H1 (cell line): ENCODE measurements around the gene PPID.

Source experiments
- BACH1 ChIP-seq: IDR thresholded peaks from 2 replicates; pipeline ENCODE4 v1.6.1; 2012; ENCODE audit warnings: low read length, improper control_type of control experiment
- CBX5 ChIP-seq: fragments of 300-800, 300-1000 bp; sonication (generic); IDR thresholded peaks from 2 replicates; pipeline ENCODE4 v1.7.1; 2016; ENCODE audit warnings: antibody characterized with exemption, low read length, low read depth
- CREB1 ChIP-seq: IDR thresholded peaks from 2 replicates; pipeline ENCODE4 v1.6.1; 2012; ENCODE audit warnings: inconsistent platforms
- CTCF ChIP-seq, 3 experiments: IDR thresholded peaks; 1 replicate in 2 of 3; 2 replicates in 1 of 3; pipeline versions ENCODE4 v1.5.1 to v1.6.1; 2011; ENCODE audit warnings: low read length in 3 of 3, mild to moderate bottlenecking in 3 of 3, inconsistent platforms in 2 of 3, low read depth in 1 of 3, moderate library complexity in 1 of 3; ENCODE audit not compliant: insufficient read depth in 1 of 3; ENCODE audit errors: control extremely low read depth in 1 of 3
- EZH2 ChIP-seq: fragments of 200-600 bp; sonication (generic); IDR thresholded peaks from 2 replicates; pipeline ENCODE4 v1.7.1; 2012; ENCODE audit warnings: low read depth, mild to moderate bottlenecking, moderate library complexity, low read length, inconsistent platforms; ENCODE audit not compliant: severe bottlenecking
- FOSL1 ChIP-seq: IDR thresholded peaks from 2 replicates; pipeline ENCODE4 v1.6.1; 2011; ENCODE audit warnings: mild to moderate bottlenecking, low read depth, low read length, moderate library complexity; ENCODE audit not compliant: insufficient read depth
- GABPA ChIP-seq: IDR thresholded peaks from 2 replicates; pipeline ENCODE4 v1.6.1; 2011; ENCODE audit warnings: mild to moderate bottlenecking, low read length, moderate library complexity, borderline replicate concordance; ENCODE audit not compliant: insufficient read depth
- POLR2A ChIP-seq, 2 experiments: IDR thresholded peaks; 1 replicate in 1 of 2; 2 replicates in 1 of 2; pipeline ENCODE4 v1.6.1; 2011; ENCODE audit warnings: low read depth in 2 of 2, low read length in 2 of 2, mild to moderate bottlenecking in 2 of 2; ENCODE audit errors: control extremely low read depth in 1 of 2
- RAD21 ChIP-seq, 2 experiments: IDR thresholded peaks in 1 of 2; conservative IDR thresholded peaks in 1 of 2; 2 replicates each; pipeline ENCODE4 v1.6.1; 2011; ENCODE audit warnings: low read depth in 2 of 2, low read length in 2 of 2, improper control_type of control experiment in 1 of 2, inconsistent platforms in 1 of 2, mild to moderate bottlenecking in 1 of 2, moderate library complexity in 1 of 2
- SIN3A ChIP-seq, 2 experiments: IDR thresholded peaks in 1 of 2; conservative IDR thresholded peaks in 1 of 2; 2 replicates each; pipeline ENCODE4 v1.6.1; 2011 to 2012; ENCODE audit warnings: low read length in 2 of 2, improper control_type of control experiment in 1 of 2, low read depth in 1 of 2, mild to moderate bottlenecking in 1 of 2

- TF ChIP-seq RAD21 (IDR thresholded peaks at IDR 0.05 in 1 of 2, conservative IDR thresholded peaks at IDR 0.05 in 1 of 2; ENCODE audit: low read depth in 2 of 2, low read length in 2 of 2) (no peak), CBX5 (no peak), BACH1 (no peak), CTCF (IDR thresholded peaks at IDR 0.05; ENCODE audit: control extremely low read depth in 1 of 3, insufficient read depth in 1 of 3, low read depth in 1 of 3, low read length in 3 of 3) (no peak), CREB1 (no peak), GABPA (no peak), SIN3A (conservative IDR thresholded peaks at IDR 0.05 in 1 of 2, IDR thresholded peaks at IDR 0.05 in 1 of 2; ENCODE audit: low read depth in 1 of 2, low read length in 2 of 2) (peak; percentile 66 to 82; a peak in 2 of 4 replicates), EZH2 (no peak), POLR2A (IDR thresholded peaks at IDR 0.05; ENCODE audit: control extremely low read depth in 1 of 2, low read depth in 2 of 2, low read length in 2 of 2) (no peak), FOSL1 (no peak)
Observed at GRCh38 chr4:158769175-158769921, 46.2 kb upstream of the PPID start.
